Activated naive CD4-positive, alpha-beta T cell treated with anti-CD3 and anti-CD28 coated beads for 36 hours (primary cell): Measurements from ENCODE around the gene C17orf67. TPM values are rescaled to one million over a fixed set of nuclear protein-coding genes. Genes with fewer than 3 reads are reported as not detected.

ENCODE experiments used
- CTCF ChIA-PET: fragments of 350-600 bp; sonication (Branson Sonifier 250); formaldehyde crosslinking; loops from one replicate; lab custom pipeline; 2021; ENCODE audit warnings: antibody characterized with exemption; lab: Charles Lee
- DNase-seq: peaks from one replicate; pipeline ENCODE4 v3.0.0-alpha.2; 2020
- H3K27ac Mint-ChIP-seq: one replicate; pipeline ENCODE4 v1.8.0; 2021; ENCODE audit warnings: mild to moderate bottlenecking, mixed read lengths
- H3K27me3 Mint-ChIP-seq: one replicate; pipeline ENCODE4 v1.8.0; 2021; ENCODE audit warnings: low read depth, mixed read lengths
- H3K36me3 Mint-ChIP-seq: one replicate; pipeline ENCODE4 v1.8.0; 2021; ENCODE audit warnings: low read depth, mixed read lengths
- H3K4me1 Mint-ChIP-seq: one replicate; pipeline ENCODE4 v1.8.0; 2021; ENCODE audit warnings: low read depth, mixed read lengths
- H3K4me3 Mint-ChIP-seq: one replicate; pipeline ENCODE4 v1.8.0; 2021; ENCODE audit warnings: mild to moderate bottlenecking, moderate library complexity, mixed read lengths
- H3K9me3 Mint-ChIP-seq: one replicate; pipeline ENCODE4 v1.8.0; 2021; ENCODE audit warnings: mixed read lengths
- intact Hi-C: fragments of 100-400 bp; cut with micrococcal nuclease; formaldehyde crosslinking; loops from one replicate; pipeline ENCODE4 v1.15.1; 2023
- total RNA-seq, 2 experiments: library from RNA; stranded (reverse); gene quantifications; one replicate each; pipeline ENCODE4 v1.2.3, GENCODE V29; 2021

The C17orf67 gene
- total RNA-seq, 2 experiments from 2014 or later = 1.9 to 2.2 TPM

GRCh38 chr17:56832446-56832845 lies 1.3 kb downstream of the C17orf67 start:
- Mint-ChIP-seq H3K27me3 (no peaks in the 10 kb centered on the region), H3K9me3 (no peaks in the 10 kb centered on the region), H3K36me3 (peaks cover 27% of the 10 kb centered on the region), H3K4me3 (peak overlapping the region; percentile 68), H3K27ac (peak overlapping the region; percentile 1), H3K4me1 (peaks cover 47% of the 10 kb centered on the region)
- DNase-seq = no peak
- CTCF ChIA-PET = interaction anchor here (0.9 to 1.4 kb wide), 3 partner anchors 10 to 101 kb away, joined by 3 to 6 read pairs (median 5); no protein-coding TSS in a partner anchor
- intact Hi-C loops = loop anchor here (5.0 kb wide), 1 partner anchor 1410 kb away; the partner anchor contains the start of gene MMD

- Mint-ChIP-seq H3K4me1 (peaks cover 39% of the 10 kb centered on the region), H3K27me3 (no peaks in the 10 kb centered on the region), H3K4me3 (peak overlapping the region; percentile 68), H3K36me3 (peaks cover 21% of the 10 kb centered on the region), H3K27ac (no peak overlapping the region), H3K9me3 (no peaks in the 10 kb centered on the region)
- CTCF ChIA-PET = interaction anchor here (0.9 kb wide), 1 partner anchor 9 kb away, joined by 3 read pairs; no protein-coding TSS in a partner anchor
- DNase-seq = no peak
- intact Hi-C loops = loop anchor here (5.0 kb wide), 1 partner anchor 1409 kb away; the partner anchor contains the start of gene MMD
Observed at GRCh38 chr17:56831369-56832095, 2.2 kb downstream of the C17orf67 start.

DNA sequence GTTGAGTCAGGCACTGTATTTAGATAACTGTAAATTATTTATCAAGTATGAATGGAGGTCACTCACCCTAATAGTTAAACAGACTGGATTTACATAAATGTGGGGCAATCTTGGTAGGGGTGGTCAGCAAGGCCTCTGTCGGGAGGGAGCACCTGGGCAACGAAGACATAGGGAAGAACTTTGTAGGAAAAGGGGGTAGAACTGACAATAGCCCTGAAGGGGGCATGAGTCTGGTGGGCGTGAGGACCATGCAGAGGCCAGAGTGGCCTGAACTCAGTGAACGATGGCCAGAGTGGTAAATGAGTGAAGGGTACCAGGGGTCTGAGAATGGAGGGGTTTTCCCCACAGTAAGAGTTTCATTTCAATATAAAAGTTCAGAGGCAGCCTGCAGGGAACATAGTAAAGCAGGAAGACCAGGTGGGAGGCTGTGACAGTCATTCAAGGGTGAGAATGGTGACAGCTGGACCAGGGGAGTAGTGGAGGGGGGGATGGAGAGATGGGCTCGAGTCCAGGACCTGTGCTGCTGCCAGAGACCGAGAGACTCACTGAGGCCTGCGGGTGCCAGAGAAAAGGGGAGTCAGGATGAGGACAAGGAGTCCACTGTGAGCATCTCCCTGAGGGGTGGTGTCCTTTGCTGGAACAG lies 2.9 kb downstream of the C17orf67 start:
- Mint-ChIP-seq H3K4me1 (peaks cover 35% of the 10 kb centered on the region), H3K27ac (no peak overlapping the region), H3K36me3 (peaks cover 19% of the 10 kb centered on the region), H3K4me3 (no peak overlapping the region), H3K27me3 (no peaks in the 10 kb centered on the region), H3K9me3 (no peaks in the 10 kb centered on the region)
- intact Hi-C loops = loop anchor here (5.0 kb wide), 1 partner anchor 1409 kb away; the partner anchor contains the start of gene MMD
- DNase-seq = no peak
- CTCF ChIA-PET = no interaction called here

DNA sequence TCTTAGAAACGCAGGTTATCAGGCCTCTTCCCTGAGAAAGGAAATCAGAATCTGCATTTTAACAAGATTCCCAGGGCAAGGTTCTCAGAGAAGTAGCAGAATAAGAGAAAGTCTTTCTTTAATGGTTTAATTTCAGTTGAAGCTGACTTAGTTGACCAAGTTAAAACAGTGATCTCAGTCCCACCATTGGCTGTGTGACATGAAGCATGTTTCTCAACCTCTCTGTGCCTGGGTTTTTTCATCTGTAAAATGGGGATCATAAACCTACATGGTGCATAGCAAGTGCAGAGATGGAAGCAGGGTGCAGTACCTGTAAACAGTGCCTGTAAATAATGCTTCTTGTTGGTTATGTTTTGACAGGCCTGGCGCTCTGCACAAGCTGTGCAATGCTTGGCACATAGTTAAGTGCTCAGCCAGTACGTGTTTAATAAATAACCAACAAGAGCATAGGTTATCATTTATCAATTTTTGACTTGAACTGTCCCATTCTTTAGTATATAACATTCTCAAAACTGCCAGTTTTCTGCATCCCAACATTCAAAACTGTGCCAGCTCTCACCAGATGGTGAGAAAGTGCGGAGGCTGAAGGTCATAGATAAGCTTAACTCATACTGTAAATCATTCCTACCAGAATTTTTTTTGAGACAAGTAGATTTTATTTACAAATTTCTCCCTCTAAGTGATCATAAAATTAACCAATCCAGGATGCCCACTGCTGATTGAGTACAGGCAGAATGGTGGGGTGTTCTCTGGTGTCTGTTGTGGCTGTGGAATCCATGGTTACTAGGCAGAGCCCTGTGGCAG lies 6.9 kb downstream of the C17orf67 start:
- Mint-ChIP-seq H3K4me3 (no peak overlapping the region), H3K27me3 (no peaks in the 10 kb centered on the region), H3K9me3 (no peaks in the 10 kb centered on the region), H3K36me3 (peaks cover 17% of the 10 kb centered on the region), H3K4me1 (peaks cover 19% of the 10 kb centered on the region), H3K27ac (no peak overlapping the region)
- CTCF ChIA-PET = interaction anchor here (1.6 kb wide), 1 partner anchor 47 kb away, joined by 4 read pairs; no protein-coding TSS in a partner anchor
- DNase-seq = no peak
- intact Hi-C loops = no loop called here

- H3K27me3 Mint-ChIP-seq = no peaks in the 10 kb centered on the region
- intact Hi-C loops = no loop called here
- peaks cover 8% of the 10 kb centered on the region for H3K4me1 Mint-ChIP-seq
- no peak overlapping the region for H3K27ac Mint-ChIP-seq
- no peak for DNase-seq
- H3K4me3 Mint-ChIP-seq = no peak overlapping the region
- no peaks in the 10 kb centered on the region for H3K9me3 Mint-ChIP-seq
- CTCF ChIA-PET = interaction anchor here (0.9 to 1.3 kb wide), 4 partner anchors 10 to 184 kb away, joined by 3 to 5 read pairs (median 3); no protein-coding TSS in a partner anchor
- H3K36me3 Mint-ChIP-seq = peaks cover 13% of the 10 kb centered on the region
Observed at GRCh38 chr17:56824503-56824902, 9.2 kb downstream of the C17orf67 start.

- DNase-seq = no peak
- Mint-ChIP-seq H3K27me3 (no peaks in the 10 kb centered on the region), H3K36me3 (peaks cover 10% of the 10 kb centered on the region), H3K4me3 (no peak overlapping the region), H3K27ac (no peak overlapping the region), H3K4me1 (peaks cover 8% of the 10 kb centered on the region), H3K9me3 (no peaks in the 10 kb centered on the region)
- CTCF ChIA-PET = interaction anchor here (0.7 to 1.3 kb wide), 3 partner anchors 11 to 773 kb away, joined by 3 to 5 read pairs (median 3); no protein-coding TSS in a partner anchor
- intact Hi-C loops = no loop called here
Observed at GRCh38 chr17:56823848-56824247, 9.9 kb downstream of the C17orf67 start.

DNA sequence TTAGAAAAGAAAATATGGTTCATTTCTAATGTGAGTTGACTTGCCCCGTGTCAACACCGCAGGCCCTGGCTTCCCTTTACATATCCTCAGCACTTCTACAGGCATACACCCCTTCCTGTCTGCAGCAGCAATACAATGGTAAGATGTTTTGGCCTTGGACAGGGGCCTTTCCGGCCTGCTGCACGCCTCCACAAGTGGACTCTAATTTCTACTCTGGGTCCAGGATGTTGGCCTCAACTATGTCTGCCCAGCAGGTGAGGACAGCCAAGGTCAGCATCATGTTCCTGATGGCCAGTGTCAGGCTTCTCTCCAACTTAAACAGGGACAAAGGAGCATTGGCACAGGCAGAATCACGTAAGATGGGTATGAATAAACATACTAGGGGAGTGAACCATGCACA lies 11.0 kb downstream of the C17orf67 start:
- CTCF ChIA-PET = interaction anchor here (1.0 to 7.5 kb wide), 2 partner anchors 9 to 118 kb away, joined by 3 to 91 read pairs; no protein-coding TSS in a partner anchor
- intact Hi-C loops = no loop called here
- peaks cover 8% of the 10 kb centered on the region for H3K36me3 Mint-ChIP-seq
- DNase-seq = no peak
- H3K4me1 Mint-ChIP-seq = peaks cover 8% of the 10 kb centered on the region
- H3K9me3 Mint-ChIP-seq = no peaks in the 10 kb centered on the region
- no peak overlapping the region for H3K27ac Mint-ChIP-seq
- H3K4me3 Mint-ChIP-seq = no peak overlapping the region
- no peaks in the 10 kb centered on the region for H3K27me3 Mint-ChIP-seq

- Mint-ChIP-seq H3K4me1 (peaks cover 8% of the 10 kb centered on the region), H3K36me3 (peaks cover 8% of the 10 kb centered on the region), H3K4me3 (no peak overlapping the region), H3K27me3 (no peaks in the 10 kb centered on the region), H3K9me3 (no peaks in the 10 kb centered on the region), H3K27ac (no peak overlapping the region)
- intact Hi-C loops = no loop called here
- DNase-seq = no peak
- CTCF ChIA-PET = interaction anchor here (1.0 to 7.5 kb wide), 6 partner anchors 10 to 119 kb away, joined by 3 to 91 read pairs (median 4); no protein-coding TSS in a partner anchor
Observed at GRCh38 chr17:56821847-56822534, 11.7 kb downstream of the C17orf67 start.

GRCh38 chr17:56820207-56820606 lies 13.5 kb downstream of the C17orf67 start:
- Mint-ChIP-seq H3K9me3 (no peaks in the 10 kb centered on the region), H3K27me3 (no peaks in the 10 kb centered on the region), H3K27ac (no peak overlapping the region), H3K4me1 (peaks cover 8% of the 10 kb centered on the region), H3K36me3 (peaks cover 8% of the 10 kb centered on the region), H3K4me3 (no peak overlapping the region)
- no peak for DNase-seq
- CTCF ChIA-PET = interaction anchor here (0.6 to 7.5 kb wide), 30 partner anchors 9 to 253 kb away, joined by 3 to 91 read pairs (median 4); partner anchors contain the start of genes C17orf67, COIL and DGKE
- intact Hi-C loops = no loop called here

- H3K4me1 Mint-ChIP-seq = peaks cover 8% of the 10 kb centered on the region
- H3K9me3 Mint-ChIP-seq = no peaks in the 10 kb centered on the region
- CTCF ChIA-PET = interaction anchor here (0.6 to 7.5 kb wide), 30 partner anchors 10 to 253 kb away, joined by 3 to 91 read pairs (median 4); partner anchors contain the start of genes C17orf67, COIL and DGKE
- no peak overlapping the region for H3K4me3 Mint-ChIP-seq
- no peaks in the 10 kb centered on the region for H3K27me3 Mint-ChIP-seq
- no peak overlapping the region for H3K27ac Mint-ChIP-seq
- intact Hi-C loops = loop anchor here (1.0 to 2.0 kb wide), 6 partner anchors 14 to 191 kb away; partner anchors contain the start of genes C17orf67 and COIL
- peaks cover 8% of the 10 kb centered on the region for H3K36me3 Mint-ChIP-seq
- peak; percentile 88 for DNase-seq
Observed at GRCh38 chr17:56819431-56820145, 14.1 kb downstream of the C17orf67 start.
